Activated T-cell treated with anti-CD3 and anti-CD28 coated beads for 1 hour (primary cell): ENCODE results near the gene KRTAP19-2.
"Not testable (repeated sequence)": the region's sequence is repeated elsewhere in the genome, so short reads cannot be mapped to it uniquely, and the experiment has no call there.

ENCODE experiments used
- DNase-seq: peaks from one replicate; pipeline ENCODE4 v3.0.0-alpha.2; 2020; ENCODE audit warnings: low read depth

Gene KRTAP19-2, protein sequence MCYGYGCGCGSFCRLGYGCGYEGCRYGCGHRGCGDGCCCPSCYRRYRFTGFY

DNA sequence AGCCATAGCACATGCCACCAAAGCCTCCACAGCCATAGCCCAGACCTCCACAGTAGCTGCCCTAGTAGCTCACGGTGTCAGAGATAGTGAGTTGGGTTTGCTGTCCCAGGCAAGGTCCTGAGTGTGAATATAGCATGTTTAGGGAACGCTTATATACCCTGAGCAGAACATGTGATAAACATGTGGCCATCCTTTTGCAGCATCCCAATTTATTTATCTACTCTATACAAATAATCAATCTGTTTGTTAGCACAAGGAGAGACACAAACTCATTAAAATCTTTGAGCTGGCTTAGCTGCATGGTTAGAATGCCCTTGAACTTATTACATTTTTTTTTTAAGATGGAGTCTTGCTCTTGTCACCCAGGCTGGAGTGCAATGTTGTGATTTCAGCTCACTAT, at the start of gene KRTAP19-2:
TSS of gene KRTAP19-2 (minus strand) at position 101 of the 400 bp plus-strand sequence. CDS start at position 13, 88 bp downstream.
- DNase-seq: no peak

DNA sequence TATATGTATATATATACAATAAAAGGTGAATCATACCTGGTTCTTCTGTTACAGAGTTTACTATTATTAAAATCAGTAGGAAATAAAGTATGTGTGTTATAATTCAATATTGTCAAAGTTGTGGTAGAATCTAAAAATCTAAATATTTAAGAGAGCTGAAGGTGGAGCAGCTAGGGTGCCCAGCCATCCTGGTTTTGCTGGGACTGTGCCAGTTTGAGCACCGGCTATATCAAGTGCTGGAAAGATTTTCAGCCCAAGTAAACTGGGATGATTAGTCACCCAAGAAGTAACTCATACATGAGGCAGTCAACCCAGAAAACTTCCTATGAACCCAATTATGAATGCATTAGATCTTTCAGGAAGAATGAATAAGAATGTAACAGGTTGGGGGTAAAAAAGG, 31.6 kb upstream of the KRTAP19-2 start:
- no peak for DNase-seq

DNA sequence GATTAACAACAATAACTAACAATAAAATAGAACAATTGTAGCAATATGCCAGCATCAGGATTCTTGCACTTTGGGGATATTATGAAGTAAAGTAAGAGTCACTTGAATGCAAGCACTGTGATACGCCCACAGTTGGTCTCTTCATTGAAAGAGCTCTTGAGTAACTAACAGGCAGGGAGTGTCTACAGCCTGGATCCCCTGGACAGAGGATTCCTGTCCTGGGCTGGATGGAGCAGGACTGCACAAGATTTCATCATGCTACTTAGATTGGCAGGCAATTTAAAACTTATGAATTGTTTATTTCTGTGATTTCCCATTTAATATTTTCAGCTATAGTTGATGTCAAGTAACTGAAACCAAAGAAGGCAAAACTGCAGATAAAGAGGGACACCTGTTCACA, 28.4 kb upstream of the KRTAP19-2 start:
- no peak for DNase-seq

DNA sequence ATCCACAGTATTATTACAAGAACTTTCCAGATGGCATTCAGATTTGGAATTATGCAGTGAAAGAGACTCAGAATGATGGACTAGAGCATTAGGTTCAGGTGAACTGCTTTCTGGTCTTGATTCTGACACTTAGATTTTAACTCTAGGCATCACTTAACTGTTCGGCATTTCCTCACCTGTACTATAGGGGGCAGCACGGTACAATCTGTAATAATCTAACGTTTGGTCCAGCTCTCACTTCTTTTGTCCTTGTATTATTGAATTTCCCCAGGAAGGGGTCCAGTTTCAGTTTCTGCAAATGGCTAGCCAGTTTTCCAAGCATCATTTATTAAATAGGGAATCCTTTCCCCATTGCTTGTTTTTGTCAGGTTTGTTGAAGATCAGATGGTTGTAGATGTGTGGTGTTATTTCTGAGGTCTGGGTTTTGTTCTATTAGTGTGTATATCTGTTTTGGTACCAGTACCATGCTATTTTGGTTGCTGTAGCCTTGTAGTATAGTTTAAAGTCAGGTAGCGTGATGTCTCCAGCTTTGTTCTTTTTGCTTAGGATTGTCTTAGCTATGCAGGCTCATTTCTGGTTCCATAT, 18.5 kb upstream of the KRTAP19-2 start:
- not testable (repeated sequence) for DNase-seq

DNA sequence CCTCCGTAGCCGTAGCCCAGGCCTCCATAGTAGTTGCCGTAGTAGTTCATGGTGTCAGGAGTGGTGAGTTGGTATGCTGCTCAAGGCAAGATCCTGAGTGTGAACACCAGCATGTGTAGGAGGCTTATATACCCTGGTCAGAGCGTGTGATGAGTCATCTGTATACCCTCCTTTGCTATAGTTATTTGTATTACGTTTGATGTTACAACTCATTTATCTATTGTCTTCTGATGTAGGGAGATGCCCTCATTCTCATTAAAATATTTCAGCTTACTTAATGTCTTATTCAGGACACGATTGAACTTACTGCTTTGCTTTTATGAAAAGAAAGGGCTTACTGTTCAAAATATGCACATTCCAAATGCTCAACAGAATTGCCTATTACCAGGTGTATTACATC, 14.8 kb upstream of the KRTAP19-2 start, which contains the start of gene KRTAP19-5:
TSS of gene KRTAP19-5 (minus strand) at position 101 of the 400 bp plus-strand sequence. CDS start at position 50, 51 bp downstream.
- no peak for DNase-seq

DNA sequence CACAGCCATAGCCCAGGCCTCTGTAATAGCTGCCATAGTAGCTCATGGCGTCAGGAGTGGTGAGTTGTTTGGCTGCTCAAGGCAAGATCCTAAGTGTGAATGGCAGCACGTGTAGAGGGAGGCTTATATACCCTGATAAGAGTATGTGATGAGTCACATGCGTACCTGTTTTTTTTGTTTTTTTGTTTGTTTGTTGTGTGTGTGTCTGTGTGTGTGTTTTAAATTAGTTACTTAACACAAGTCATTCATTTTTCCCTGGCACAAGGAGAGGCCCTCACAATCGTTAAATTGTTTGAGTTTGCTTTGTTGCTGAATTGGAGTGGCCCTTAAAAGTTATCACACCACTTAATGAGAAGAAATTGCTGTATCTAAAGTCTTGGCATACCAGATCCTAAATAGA, 9.8 kb upstream of the KRTAP19-2 start, which contains the start of gene KRTAP19-4:
TSS of gene KRTAP19-4 (minus strand) at position 101 of the 400 bp plus-strand sequence. CDS start at position 46, 55 bp downstream.
- no peak for DNase-seq

DNA sequence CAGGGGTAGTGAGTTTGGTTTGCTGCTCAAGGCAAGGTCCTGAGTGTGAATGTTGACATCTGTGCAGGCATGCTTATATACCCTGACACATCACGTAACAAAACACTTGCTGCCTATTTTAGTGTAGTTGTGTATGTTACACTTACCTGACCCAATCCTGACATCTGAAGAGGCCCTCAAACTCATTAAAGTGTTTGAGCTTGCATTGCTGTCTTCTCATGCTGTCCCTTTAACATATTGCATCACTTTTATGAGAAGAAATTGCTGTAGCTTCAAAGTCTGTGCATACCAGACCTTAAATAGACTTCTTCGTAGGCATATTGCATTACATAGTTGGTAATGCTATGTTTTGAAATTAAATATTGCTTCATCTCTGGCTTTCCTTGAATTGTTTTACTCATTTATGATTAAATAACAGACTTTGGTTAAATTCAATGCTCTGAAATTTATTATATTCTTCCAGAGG, 4.8 kb upstream of the KRTAP19-2 start, which contains the start of gene KRTAP19-3:
TSS of gene KRTAP19-3 (minus strand) at position 51 of the 466 bp plus-strand sequence. CDS start 56 bp downstream, outside the sequence.
- no peak for DNase-seq

DNA sequence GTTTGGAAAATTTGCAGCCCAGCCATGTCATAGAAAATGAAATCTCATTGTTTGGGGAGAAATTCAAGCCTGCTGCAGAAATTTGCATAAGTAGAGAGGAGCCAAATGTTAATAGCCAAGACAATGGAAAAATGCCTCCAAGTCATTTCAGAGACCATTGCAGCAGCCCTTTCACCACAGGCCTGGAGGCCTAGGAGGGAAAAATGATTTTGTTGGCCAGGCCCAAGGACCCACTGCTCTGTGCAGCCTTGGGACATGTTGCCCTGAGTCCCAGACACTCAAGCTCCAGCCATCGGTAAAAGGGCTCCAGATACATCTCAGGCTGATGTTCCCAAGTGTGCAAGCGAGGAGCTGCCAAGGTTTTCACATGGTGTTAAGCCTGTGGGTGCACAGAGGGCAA, 1.1 kb downstream of the KRTAP19-2 start:
- DNase-seq: no peak

DNA sequence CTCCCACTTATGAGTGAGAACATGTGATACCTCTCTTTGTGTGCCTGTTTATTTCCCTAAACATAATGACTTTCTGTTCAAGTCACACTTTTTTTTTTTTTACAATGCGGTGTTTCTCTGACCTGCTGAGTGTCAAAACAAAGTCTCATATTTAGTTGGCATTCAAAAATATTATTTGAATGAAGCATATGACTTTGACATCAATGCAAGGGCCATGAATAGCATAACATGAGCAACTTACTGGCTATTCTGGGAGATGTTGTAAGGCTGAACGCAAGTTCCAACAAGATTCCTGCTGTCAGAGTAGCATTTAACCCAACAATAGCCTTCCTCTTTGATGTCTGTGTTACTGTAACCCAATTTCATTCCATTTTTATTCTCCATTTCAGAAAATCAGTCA, 5.1 kb downstream of the KRTAP19-2 start:
- DNase-seq: no peak

DNA sequence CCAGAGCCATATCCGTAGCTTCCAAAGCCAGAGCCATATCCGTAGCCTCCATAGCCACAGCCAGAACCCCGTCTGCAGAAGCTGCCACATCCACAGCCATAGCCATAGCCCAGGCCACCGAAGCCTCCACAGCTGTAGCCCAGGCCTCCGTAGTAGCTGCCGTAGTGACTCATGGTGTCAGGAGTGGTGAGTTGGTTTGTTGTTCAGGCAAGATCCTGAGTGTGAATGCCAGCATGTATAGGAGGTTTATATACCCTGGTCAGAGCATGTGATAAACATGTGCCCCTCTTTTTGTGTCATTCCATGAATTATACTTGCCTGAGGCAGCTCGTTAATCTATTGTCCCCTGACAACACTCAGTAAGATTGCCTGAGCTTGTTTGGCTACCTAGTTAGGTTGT, 7.1 kb downstream of the KRTAP19-2 start, which contains the start of gene KRTAP19-1:
TSS of gene KRTAP19-1 (minus strand) at position 223 of the 400 bp plus-strand sequence. CDS start at position 173, 50 bp downstream.
- DNase-seq: no peak

DNA sequence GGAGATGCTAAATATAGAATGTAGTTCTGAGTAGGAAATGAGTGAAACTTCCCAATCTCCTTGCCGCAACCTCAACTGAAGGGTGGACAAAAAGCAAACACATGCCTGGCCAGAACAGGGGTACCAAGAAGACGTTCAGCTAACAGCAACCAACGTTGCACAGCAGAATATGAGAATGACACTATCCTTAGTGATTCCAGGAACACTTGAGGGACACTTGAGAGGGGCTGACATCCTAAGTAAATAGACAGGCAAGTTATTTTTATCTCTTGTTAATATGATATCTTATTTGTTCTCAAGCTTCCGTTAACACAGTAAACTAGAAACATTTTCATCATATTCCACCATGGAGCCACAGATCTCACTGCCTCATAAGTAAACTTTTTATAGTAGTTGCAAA, 8.0 kb downstream of the KRTAP19-2 start:
- no peak for DNase-seq

DNA sequence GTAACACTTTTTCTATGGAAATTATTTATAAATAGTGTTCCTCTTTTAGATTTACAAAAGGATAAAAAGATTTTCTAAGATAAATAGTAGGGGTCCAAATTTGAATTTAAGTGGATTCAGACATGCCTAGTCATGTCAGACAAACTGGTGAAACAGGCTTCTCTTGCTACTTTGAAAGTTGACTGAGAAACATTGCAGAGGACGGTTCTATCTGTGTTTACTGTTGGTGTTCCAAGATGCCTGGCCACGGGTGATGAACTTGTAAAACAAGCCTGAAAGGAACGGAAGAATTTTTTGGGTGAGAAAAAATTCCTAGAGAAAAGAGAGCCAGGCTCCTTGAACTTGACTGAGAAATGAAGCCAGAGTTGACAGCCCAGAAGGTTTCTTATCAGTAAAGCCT, 9.2 kb downstream of the KRTAP19-2 start:
- no peak for DNase-seq

DNA sequence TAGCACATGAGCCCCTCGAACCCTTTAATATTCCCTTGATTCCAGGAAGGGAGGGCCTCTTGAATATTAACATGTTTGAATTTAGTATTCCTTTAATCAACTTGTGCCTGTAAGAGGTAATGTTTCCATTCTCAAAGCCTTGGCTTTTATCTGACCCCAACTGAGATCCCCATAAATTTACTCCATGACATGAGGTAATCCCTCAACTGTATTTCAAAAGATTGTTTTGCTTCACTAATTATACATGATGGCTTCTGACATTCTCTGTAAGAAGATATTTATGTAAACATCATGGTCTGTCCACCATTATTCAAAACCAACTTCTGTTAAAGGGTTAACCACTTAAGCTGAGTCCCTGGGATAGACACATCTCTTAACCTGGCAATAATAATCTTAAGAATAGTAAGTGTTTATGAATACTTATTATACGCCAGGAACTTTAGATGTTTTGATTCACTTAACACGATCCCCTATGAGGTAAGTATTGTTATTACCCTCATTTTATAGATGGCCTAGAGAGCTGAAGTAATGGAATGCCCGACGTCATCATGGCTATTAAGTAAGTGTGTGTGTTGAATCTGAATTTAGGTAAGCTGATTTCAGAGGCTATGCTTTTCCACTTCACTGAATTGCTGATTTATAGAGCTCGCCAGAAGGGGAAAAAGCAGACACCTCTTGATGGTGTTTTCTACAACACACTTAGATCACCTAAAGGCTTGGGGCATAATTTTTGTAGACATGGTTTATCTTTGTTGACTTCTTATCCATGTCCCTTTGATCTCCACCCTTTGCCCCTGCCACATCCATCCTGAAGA, 18.1 kb downstream of the KRTAP19-2 start:
- DNase-seq: no peak

DNA sequence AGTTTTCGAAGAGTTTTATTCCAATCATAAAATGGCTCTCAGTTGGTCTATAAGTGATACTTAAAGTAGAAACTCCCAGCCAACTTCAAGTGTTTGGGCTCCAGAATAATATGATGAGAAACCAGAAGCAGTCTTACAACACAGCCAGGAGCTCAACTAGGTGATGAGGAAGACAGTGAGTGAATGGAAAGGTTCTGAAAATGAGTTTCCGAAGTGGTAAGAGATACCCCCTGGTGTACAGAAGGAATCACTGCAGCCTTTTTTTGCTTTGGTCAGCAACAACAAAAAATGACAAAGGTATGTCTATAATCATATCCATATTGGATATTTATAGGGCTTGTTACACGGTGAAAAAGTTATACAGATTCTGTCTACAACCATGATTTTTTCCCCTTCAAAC, 23.5 kb downstream of the KRTAP19-2 start:
- DNase-seq: no peak

DNA sequence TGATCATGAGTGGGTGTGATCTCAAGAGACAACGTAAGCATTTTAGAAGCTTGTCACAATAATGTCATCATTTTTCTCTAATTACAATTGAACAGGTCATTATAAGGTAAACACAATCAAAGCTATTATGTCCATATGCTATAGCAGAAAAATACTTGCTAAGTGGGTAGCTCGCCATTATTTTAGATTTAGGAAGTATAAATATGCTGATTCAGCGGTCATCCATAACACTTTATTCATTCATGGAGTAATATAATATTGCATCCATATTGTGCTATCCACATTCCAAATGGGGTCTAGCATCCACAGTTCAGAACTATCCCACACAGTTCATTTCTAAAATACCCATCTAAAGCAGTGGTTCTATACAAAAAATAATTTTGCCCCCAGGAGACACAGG, 38.7 kb downstream of the KRTAP19-2 start:
- no peak for DNase-seq

DNA sequence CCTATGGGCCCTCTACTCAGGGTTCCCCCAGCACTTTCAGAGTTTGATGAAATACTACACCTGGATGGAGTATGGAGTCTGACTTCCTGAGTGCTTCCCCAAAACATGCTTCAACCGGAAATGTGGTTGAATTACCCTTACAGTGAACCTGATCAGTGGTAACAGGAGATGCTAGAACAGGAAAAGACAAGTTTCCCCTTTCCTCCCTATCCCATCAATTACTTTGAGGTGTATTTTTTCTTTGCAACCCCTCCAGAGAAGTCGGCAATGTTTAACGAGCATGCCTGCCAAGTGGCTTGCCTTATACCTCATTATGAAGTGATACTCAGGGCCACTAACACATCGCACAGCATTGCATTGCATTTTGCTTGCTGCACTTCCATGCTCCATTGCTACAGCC, 40.2 kb downstream of the KRTAP19-2 start:
- DNase-seq: no peak

DNA sequence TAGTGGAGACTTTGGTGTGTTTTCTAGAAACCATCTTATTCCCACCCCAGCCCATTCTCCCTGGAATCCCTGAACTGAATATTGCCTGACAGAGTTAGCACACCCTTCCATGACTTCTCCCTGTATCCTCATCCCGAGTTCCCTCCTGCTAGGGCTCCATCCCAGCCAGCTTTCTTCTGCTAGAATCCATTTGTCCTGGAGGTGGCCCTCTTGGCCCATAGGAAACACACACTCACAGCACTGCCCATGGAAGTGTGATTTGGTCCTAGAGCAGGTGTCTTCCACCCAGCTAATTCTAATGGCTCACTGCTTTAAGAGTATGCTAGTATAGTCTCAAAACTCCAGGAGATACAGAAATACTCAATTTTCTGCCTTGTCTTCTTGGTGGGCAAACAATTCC, 43.0 kb downstream of the KRTAP19-2 start:
- no peak for DNase-seq

DNA sequence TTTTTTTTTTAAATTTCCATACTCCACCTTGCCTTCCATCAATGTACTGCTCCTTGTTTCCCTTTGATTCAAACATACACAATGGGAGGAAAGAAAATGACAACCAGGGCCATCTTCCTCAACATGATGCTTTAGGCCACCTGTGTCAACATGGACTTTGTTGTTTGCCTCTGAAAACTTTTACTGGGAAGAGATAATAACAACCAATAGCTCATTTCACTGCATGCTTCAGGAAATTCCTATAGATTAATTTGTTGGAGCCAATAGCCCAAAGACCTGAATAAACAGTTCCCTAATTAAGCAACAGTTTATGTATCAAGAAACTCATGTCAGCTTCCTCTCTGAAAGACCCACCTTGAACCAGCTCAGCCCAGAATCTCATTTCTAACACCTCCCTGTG, 44.0 kb downstream of the KRTAP19-2 start:
- DNase-seq: no peak

DNA sequence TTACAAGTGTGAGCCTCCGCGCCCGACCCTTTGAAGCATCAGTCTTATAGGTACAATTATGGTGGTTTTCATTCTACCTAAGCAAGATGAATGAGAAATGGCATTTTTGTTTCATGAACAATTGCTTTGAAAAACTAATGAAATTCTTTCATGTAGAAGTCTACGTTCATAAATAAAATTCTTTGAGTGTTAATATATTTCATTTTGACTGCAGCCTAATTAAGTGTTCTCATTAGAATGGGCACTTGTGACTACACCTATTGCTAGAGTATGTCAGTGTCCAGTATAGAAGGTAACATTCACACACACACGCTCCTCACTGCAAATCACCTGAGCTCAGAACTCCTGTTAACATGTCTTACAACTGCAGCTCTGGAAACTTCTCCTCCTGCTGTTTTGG, 47.3 kb downstream of the KRTAP19-2 start, which contains the start of gene KRTAP15-1:
TSS of gene KRTAP15-1 (plus strand) at position 301 of the 400 bp plus-strand sequence. CDS start at position 354, 53 bp downstream.
- no peak for DNase-seq
